Adrenal gland (tissue), 12 donors: Measurements from ENCODE around the gene CLDN9. TPM values are rescaled to one million over a fixed set of nuclear protein-coding genes. Genes with fewer than 3 reads are reported as not detected.

Experiments used
- DNase-seq, 7 donors: peaks; one replicate each; pipeline ENCODE4 v3.0.0-alpha.2; 2019 to 2020
- H3K27ac ChIP-seq, 5 donors: fragments of 200-600 bp; sonication (generic) in 4 of 5; 1 replicate in 3 of 5; 2 replicates in 2 of 5; pipeline versions ENCODE4 v1.5.1 to v1.8.0; 2016 to 2020; ENCODE audit warnings: mild to moderate bottlenecking in 1 of 5
- H3K27me3 ChIP-seq: fragments of 200-600 bp; 2 replicates; pipeline ENCODE4 v1.8.0; 2021
- H3K36me3 ChIP-seq, 2 donors: fragments of 200-600 bp; replicated peaks in 1 of 2; 1 replicate in 1 of 2; 2 replicates in 1 of 2; pipeline versions ENCODE4 v1.5.1 to v1.8.0; 2018 to 2022
- H3K4me1 ChIP-seq, 2 donors: fragments of 200-600 bp; replicated peaks in 1 of 2; 1 replicate in 1 of 2; 2 replicates in 1 of 2; pipeline versions ENCODE4 v1.5.1 to v1.8.0; 2018 to 2021
- H3K4me3 ChIP-seq, 4 donors: fragments of 200-600 bp; sonication (generic) in 3 of 4; one replicate each; pipeline ENCODE4 v1.5.1; 2016 to 2018
- H3K9me3 ChIP-seq, 3 donors: fragments of 200-600 bp; sonication (generic) in 1 of 3; replicated peaks in 1 of 3; 1 replicate in 2 of 3; 2 replicates in 1 of 3; pipeline versions ENCODE4 v1.5.1 to v1.8.0; 2016 to 2021
- CTCF ChIP-seq, 6 experiments: fragments of 450-650 bp in 4 of 6; fragments of 200-600 bp in 2 of 6; sonication (generic) in 1 of 6; IDR thresholded peaks; 1 replicate in 5 of 6; 2 replicates in 1 of 6; pipeline versions ENCODE4 v1.5.1 to v1.8.0; 2016 to 2021; ENCODE audit warnings: antibody characterized with exemption in 6 of 6, mild to moderate bottlenecking in 2 of 6, moderate library complexity in 1 of 6
- POLR2A ChIP-seq, 2 donors: fragments of 450-650 bp; IDR thresholded peaks; one replicate each; pipeline ENCODE4 v1.6.1; 2017; ENCODE audit warnings: antibody characterized with exemption in 2 of 2, mild to moderate bottlenecking in 2 of 2, moderate library complexity in 1 of 2
- WGBS, 4 donors: extraction: QIAGEN DNeasy Blood & Tissue Kit in 2 of 4; methylation state at CpG; one replicate each; pipeline versions ENCODE4 v1.1.5 to v1.1.7; 2013 to 2017; 5-methylcytosine and 5-hydroxymethylcytosine counted together
- intact Hi-C, 2 donors: fragments of 100-400 bp; cut with DNase I; formaldehyde crosslinking; loops; one replicate each; pipeline versions ENCODE4 v1.14.1 to v1.15.0; 2022 to 2023
- polyA plus RNA-seq, 3 donors: library from polyadenylated mRNA; stranded (reverse); fragments of 200-250 nt in 2 of 3; fragments of 350-450 nt in 1 of 3; fragmentation: Illumina TruSeq in 1 of 3; extraction: RNeasy Lipid Tissue Mini Kit (QIAGEN cat#74804) in 1 of 3; gene quantifications; one replicate each; pipeline ENCODE4 v1.2.3, GENCODE V29; 2013 to 2014
- total RNA-seq, 9 donors: library from RNA; depleted of rRNA in 4 of 9; stranded (reverse); fragments of >200 nt in 4 of 9; fragments of 120-200 nt in 1 of 9; fragmentation: NEBNext Ultra II Directional in 1 of 9; extraction: Animal tissue kit (Norgen Biotek cat#: 25700) in 1 of 9; gene quantifications; one replicate each; pipeline versions ENCODE4 v1.1.0 to v1.2.4, GENCODE V29; 2013 to 2023
- donor health status: healthy with polysubstance abuse.
- donor health status: Bipolar disorder and iron deficiency.
- donor health status: DM: yes; HTN: yes; CAD: no.
- donor health status: DM: no; HTN: no; CAD: no.
- donor health status: DM: no; HTN: no; CAD: no.
- donor health status: DM: yes; HTN: yes; CAD: no.

Gene CLDN9
- total and polyA plus RNA-seq, 12 donors: 0.28 to 1.4 (median 0.32) TPM; not detected in 8

GRCh38 chr16:3058139-3059030 is 45.7 kb downstream of the CLDN9 start:
- WGBS, 4 donors: 11 to 53% (median 24%) methylated on average over 7 to 77 of the region's 77 CpGs
- H3K4me1 ChIP-seq: peaks cover 9 to 17% of the 10 kb centered on the region in 2 donors
- H3K27me3 ChIP-seq: no peaks in the 10 kb centered on the region
- peak overlapping the region in 3 of 5 donors; percentile 9 to 59 (median 50) for H3K27ac ChIP-seq
- no peaks in the 10 kb centered on the region for H3K36me3 ChIP-seq
- TF ChIP-seq CTCF (IDR thresholded peaks at IDR 0.05): no peak
- TF ChIP-seq POLR2A (IDR thresholded peaks at IDR 0.05): no peak
- DNase-seq: peak in 4 of 7 donors; percentile 38 to 65 (median 54)
- peak overlapping the region in 3 of 4 donors; percentile 32 to 85 (median 78) for H3K4me3 ChIP-seq
- intact Hi-C loops: loop anchor here (5.0 to 10.0 kb wide), 3 partner anchors 66 to 116 kb away; no protein-coding TSS in a partner anchor
- H3K9me3 ChIP-seq: no peaks in the 10 kb centered on the region

GRCh38 chr16:3059041-3059722 is 46.5 kb downstream of the CLDN9 start:
- TF ChIP-seq CTCF (IDR thresholded peaks at IDR 0.05) (peak; percentile 33 to 97 (median 82)), POLR2A (IDR thresholded peaks at IDR 0.05) (peak in 1 of 2 donors; percentile 52)
- Histone ChIP-seq H3K36me3 (no peaks in the 10 kb centered on the region), H3K27me3 (no peaks in the 10 kb centered on the region), H3K27ac (peak overlapping the region in 4 of 5 donors; percentile 30 to 88 (median 66)), H3K9me3 (no peaks in the 10 kb centered on the region), H3K4me1 (peaks cover 9 to 17% of the 10 kb centered on the region in 2 donors), H3K4me3 (peak overlapping the region in 3 of 4 donors; percentile 22 to 85 (median 78))
- peak; percentile 89 to 96 (median 93) for DNase-seq
- intact Hi-C loops: loop anchor here (5.0 to 10.0 kb wide), 3 partner anchors 66 to 116 kb away; no protein-coding TSS in a partner anchor
- WGBS, 4 donors: 0 to 1% (median 1%) methylated on average over 28 to 66 of the region's 67 CpGs; no CpG with 5 or more reads in 1 of the 4 donors

GRCh38 chr16:3059723-3060242 is 47.1 kb downstream of the CLDN9 start:
- TF ChIP-seq POLR2A (IDR thresholded peaks at IDR 0.05): no peak
- TF ChIP-seq CTCF (IDR thresholded peaks at IDR 0.05): no peak
- WGBS, 4 donors: 65 to 70% (median 66%) methylated on average over 5 to 9 of the region's 9 CpGs
- no peak for DNase-seq
- Histone ChIP-seq H3K9me3 (no peaks in the 10 kb centered on the region), H3K27me3 (no peaks in the 10 kb centered on the region), H3K27ac (peak overlapping the region in 4 of 5 donors; percentile 30 to 88 (median 66)), H3K4me1 (peaks cover 9 to 19% of the 10 kb centered on the region in 2 donors), H3K36me3 (no peaks in the 10 kb centered on the region), H3K4me3 (peak overlapping the region in 1 of 4 donors; percentile 85)
- intact Hi-C loops: loop anchor here (5.0 to 10.0 kb wide), 3 partner anchors 65 to 115 kb away; no protein-coding TSS in a partner anchor
